ENCODE results near the gene ST3GAL3.
"Not testable (repeated sequence)": the region's sequence is repeated elsewhere in the genome, so short reads cannot be mapped to it uniquely, and the experiment has no call there.

ST3GAL3 gene

GRCh38 chr1:43768168-43768567 is 60.8 kb downstream of the ST3GAL3 start:
- no peak overlapping the region for H3K27ac ChIP-seq
- TF ChIP-seq CTCF (conservative IDR thresholded peaks at IDR 0.05): no peak
- no peak for TF ChIP-seq ZFX (IDR thresholded peaks at IDR 0.05)

GRCh38 chr1:43769350-43769908 is 62.1 kb downstream of the ST3GAL3 start:
- no peak overlapping the region for H3K27ac ChIP-seq
- TF ChIP-seq CTCF (conservative IDR thresholded peaks at IDR 0.05): no peak
- TF ChIP-seq ZFX (IDR thresholded peaks at IDR 0.05): no peak

GRCh38 chr1:43770111-43770510 is 62.8 kb downstream of the ST3GAL3 start:
- TF ChIP-seq ZFX (IDR thresholded peaks at IDR 0.05) (no peak), CTCF (conservative IDR thresholded peaks at IDR 0.05) (no peak)
- no peak overlapping the region for H3K27ac ChIP-seq

DNA sequence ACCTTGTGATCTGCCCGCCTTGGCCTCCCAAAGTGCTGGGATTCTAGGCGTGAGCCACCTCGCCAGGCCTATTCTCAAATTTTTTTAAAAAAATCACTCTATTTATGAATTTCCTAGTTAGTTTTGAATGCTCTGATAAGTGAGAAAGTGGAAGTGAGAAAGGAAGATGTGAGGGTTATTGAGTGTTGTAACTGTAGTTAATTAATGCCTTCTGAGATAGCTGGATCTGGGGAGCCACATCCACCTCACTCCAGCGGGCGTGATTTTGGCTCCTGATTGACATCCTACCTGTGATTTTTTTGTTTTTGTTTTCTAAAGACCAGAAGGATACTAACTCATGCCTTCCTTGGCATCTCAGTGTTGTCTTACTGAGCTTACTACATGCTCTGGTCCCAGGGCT is 65.6 kb downstream of the ST3GAL3 start:
- H3K27ac ChIP-seq: no peak overlapping the region
- no peak for TF ChIP-seq CTCF (conservative IDR thresholded peaks at IDR 0.05)
- TF ChIP-seq ZFX (IDR thresholded peaks at IDR 0.05): no peak

DNA sequence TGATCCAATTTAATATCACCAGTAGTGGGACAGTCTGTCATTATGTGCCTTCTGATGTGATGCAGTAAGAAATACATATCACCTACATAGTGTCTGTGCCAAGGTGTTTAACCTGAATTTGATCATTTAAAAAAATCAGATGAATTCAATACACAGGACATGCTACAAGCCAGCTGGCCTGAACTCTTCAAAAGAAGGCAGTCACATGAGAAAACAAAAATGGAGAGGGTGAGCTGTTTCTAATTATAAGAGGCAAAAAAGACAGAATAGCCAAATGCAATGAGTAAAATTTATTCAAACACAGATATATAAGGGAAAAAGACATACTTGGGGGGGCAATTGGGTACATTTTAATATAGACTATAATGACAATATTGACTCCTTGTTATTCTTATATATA is 66.5 kb downstream of the ST3GAL3 start:
- no peak overlapping the region for H3K27ac ChIP-seq

DNA sequence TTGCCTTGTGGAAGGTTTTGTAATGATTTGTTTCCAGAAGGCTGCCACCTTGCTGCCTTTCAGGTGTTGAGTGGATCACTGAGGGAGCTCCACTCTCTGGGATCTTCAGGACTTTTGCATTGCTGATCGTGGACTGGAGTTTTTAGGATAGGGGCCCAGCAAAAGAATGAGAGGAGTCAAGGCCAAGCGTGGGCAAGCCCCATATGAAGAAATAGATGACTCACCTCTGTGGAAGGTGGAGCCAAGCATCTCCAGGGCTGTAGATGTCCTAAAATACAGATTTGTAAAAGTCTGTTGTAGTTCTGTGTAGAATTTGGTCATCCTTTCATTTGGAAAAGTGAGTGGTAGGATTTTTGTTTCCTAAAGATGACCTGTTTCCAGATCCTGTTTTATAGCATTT is 67.0 kb downstream of the ST3GAL3 start:
- no peak overlapping the region for H3K27ac ChIP-seq
- TF ChIP-seq CTCF (conservative IDR thresholded peaks at IDR 0.05): no peak
- TF ChIP-seq ZFX (IDR thresholded peaks at IDR 0.05): no peak

More for the DNA sequence above, 66.5 kb downstream of the ST3GAL3 start:
- TF ChIP-seq CTCF (conservative IDR thresholded peaks at IDR 0.05) (no peak), ZFX (IDR thresholded peaks at IDR 0.05) (no peak)

- H3K27ac ChIP-seq: no peak overlapping the region
- TF ChIP-seq ZFX (IDR thresholded peaks at IDR 0.05): no peak
- no peak for TF ChIP-seq CTCF (conservative IDR thresholded peaks at IDR 0.05)
Measured at GRCh38 chr1:43776043-43776761, 68.9 kb downstream of the ST3GAL3 start.

DNA sequence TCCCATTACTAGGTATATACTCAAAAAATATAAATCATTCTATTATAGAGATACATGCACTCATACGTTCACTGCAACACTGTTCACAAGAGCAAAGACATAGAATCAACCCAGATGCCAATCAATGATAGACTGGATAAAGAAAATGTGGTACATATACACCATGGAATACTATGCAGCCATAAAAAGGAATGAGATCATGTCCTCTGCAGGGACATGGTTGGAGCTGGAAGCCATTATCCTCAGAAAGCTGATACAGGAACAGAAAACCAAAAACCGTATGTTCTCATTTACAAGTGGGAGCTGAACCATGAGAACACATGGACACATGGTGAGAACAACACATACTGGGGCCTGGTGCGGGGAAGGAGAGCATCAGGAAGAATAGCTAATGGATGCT is 70.6 kb downstream of the ST3GAL3 start:
- H3K27ac ChIP-seq: not testable (repeated sequence)

Data from C4-2B (cell line).